AG09309 (cell line): Measurements from ENCODE around the gene SEM1.

Experiments
- DNase-seq: peaks from one replicate; pipeline ENCODE4 v3.0.0-alpha.2; 2010; ENCODE audit warnings: low read depth
- H3K4me3 ChIP-seq: 2 replicates; pipeline ENCODE4 v1.5.1; 2011; ENCODE audit warnings: mild to moderate bottlenecking, low read depth, low read length, moderate library complexity; ENCODE audit not compliant: control insufficient read depth
- TF ChIP-seq, protein P1 (sequence below): IDR thresholded peaks from 2 replicates; pipeline ENCODE4 v1.5.1; 2011; ENCODE audit warnings: mild to moderate bottlenecking, low read depth, low read length, inconsistent platforms; ENCODE audit not compliant: insufficient read depth, control insufficient read depth; ENCODE audit errors: missing control alignments

The SEM1 gene

GRCh38 chr7:96676919-96677318 lies 32.7 kb downstream of the SEM1 start:
- TF ChIP-seq, protein P1, sequence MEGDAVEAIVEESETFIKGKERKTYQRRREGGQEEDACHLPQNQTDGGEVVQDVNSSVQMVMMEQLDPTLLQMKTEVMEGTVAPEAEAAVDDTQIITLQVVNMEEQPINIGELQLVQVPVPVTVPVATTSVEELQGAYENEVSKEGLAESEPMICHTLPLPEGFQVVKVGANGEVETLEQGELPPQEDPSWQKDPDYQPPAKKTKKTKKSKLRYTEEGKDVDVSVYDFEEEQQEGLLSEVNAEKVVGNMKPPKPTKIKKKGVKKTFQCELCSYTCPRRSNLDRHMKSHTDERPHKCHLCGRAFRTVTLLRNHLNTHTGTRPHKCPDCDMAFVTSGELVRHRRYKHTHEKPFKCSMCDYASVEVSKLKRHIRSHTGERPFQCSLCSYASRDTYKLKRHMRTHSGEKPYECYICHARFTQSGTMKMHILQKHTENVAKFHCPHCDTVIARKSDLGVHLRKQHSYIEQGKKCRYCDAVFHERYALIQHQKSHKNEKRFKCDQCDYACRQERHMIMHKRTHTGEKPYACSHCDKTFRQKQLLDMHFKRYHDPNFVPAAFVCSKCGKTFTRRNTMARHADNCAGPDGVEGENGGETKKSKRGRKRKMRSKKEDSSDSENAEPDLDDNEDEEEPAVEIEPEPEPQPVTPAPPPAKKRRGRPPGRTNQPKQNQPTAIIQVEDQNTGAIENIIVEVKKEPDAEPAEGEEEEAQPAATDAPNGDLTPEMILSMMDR: no peak
- no peak overlapping the region for H3K4me3 ChIP-seq
- DNase-seq: no peak

DNA sequence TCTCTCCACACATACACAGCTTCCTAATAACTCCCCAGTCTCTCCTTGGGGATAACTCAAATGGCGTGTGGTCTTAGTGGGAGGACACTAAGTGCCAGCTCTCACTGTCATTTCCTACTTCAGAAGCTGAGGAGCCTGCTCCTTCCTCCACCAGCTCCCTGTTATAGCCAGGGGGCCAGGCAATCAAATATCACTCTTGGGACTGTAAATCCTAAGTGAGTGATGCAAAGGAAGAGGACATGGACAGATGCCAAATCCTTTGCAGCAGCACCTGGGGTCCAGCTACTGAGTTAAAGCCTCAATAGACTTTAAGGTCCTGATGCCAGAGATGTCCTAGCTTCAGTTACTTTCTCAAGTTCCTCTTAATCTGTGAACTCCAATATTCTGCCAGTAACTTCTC lies 34.1 kb downstream of the SEM1 start:
- TF ChIP-seq, protein P1: no peak
- DNase-seq: no peak
- no peak overlapping the region for H3K4me3 ChIP-seq

- DNase-seq: no peak
- no peak overlapping the region for H3K4me3 ChIP-seq
- TF ChIP-seq, protein P1: no peak
Measured at GRCh38 chr7:96674565-96674964, 35.1 kb downstream of the SEM1 start.

DNA sequence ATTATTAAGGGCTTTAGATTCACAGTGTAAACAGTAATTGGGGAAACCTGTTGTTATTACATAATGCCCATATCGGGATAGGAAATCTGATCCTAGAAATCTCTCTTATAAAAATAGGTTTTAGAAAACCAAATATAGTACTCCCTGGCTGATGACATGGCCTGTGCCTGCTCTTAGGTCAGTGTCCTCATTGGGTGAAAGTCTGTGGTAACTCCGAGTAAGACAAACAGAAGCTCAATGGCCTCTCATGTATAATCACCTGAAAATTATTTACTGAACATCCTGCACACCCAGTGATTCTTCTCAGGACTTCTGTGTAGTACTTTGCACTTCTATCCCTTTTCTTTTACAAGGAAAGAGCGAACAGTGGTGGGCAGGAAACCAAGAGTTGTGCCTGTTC lies 37.8 kb downstream of the SEM1 start:
- DNase-seq: no peak
- H3K4me3 ChIP-seq: no peak overlapping the region
- TF ChIP-seq, protein P1: no peak

GRCh38 chr7:96670338-96671289 lies 39.0 kb downstream of the SEM1 start:
- DNase-seq: no peak
- TF ChIP-seq, protein P1: no peak

DNA sequence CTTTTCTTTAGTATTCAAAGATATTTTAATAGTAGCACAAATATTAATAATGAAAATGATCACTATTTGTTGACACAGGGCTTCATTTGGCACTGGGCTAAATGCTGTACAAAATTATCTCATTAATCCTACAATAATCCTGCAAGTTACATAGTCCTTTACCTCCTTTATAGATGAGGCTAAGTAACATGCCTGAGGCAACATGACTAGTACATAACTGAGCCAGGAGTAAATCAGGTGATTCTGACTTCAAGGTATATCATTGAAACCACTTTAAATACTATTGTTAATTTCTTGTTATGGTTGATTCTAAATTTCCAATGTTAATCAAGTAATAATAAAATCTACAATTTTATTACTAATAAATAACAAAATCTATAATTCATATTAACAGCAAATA lies 39.8 kb downstream of the SEM1 start:
- TF ChIP-seq, protein P1: no peak
- no peak for DNase-seq
- H3K4me3 ChIP-seq: no peak overlapping the region

More at GRCh38 chr7:96670338-96671289, 39.0 kb downstream of the SEM1 start:
- no peak overlapping the region for H3K4me3 ChIP-seq
